Left colon (tissue), 2 donors: ENCODE results near the gene CIAO3. TPM values are rescaled to one million over a fixed set of nuclear protein-coding genes. Genes with fewer than 3 reads are reported as not detected.
"Not testable (repeated sequence)": the region's sequence is repeated elsewhere in the genome, so short reads cannot be mapped to it uniquely, and the experiment has no call there.

Experiments
- ATAC-seq: fragments of 200-7000 bp; cut with Tn5 transposase; one replicate; pipeline ENCODE4 v1.9.1; 2020; ENCODE audit warnings: mild to moderate bottlenecking, moderate library complexity
- DNase-seq, 2 donors: peaks; one replicate each; pipeline ENCODE4 v3.0.0-alpha.2; 2020
- intact Hi-C, 2 donors: fragments of 100-400 bp; cut with DNase I in 1 of 2; cut with micrococcal nuclease in 1 of 2; formaldehyde crosslinking; loops; one replicate each; pipeline versions ENCODE4 v1.11.2 to v1.14.0; 2022; cut with DNase I, micrococcal nuclease
- total RNA-seq, 2 donors: library from RNA; stranded (reverse); fragmentation: NEBNext Ultra II Directional; extraction: Animal tissue kit (Norgen Biotek cat#: 25700); gene quantifications; one replicate each; pipeline ENCODE4 v1.2.1, GENCODE V29; 2021
- donor health status: DM: no; HTN: no; CAD: no.
- donor health status: DM: yes; HTN: yes; CAD: no.

The CIAO3 gene
- total RNA-seq, 2 donors from 2014 or later, result 36.0 to 50.2 TPM

DNA sequence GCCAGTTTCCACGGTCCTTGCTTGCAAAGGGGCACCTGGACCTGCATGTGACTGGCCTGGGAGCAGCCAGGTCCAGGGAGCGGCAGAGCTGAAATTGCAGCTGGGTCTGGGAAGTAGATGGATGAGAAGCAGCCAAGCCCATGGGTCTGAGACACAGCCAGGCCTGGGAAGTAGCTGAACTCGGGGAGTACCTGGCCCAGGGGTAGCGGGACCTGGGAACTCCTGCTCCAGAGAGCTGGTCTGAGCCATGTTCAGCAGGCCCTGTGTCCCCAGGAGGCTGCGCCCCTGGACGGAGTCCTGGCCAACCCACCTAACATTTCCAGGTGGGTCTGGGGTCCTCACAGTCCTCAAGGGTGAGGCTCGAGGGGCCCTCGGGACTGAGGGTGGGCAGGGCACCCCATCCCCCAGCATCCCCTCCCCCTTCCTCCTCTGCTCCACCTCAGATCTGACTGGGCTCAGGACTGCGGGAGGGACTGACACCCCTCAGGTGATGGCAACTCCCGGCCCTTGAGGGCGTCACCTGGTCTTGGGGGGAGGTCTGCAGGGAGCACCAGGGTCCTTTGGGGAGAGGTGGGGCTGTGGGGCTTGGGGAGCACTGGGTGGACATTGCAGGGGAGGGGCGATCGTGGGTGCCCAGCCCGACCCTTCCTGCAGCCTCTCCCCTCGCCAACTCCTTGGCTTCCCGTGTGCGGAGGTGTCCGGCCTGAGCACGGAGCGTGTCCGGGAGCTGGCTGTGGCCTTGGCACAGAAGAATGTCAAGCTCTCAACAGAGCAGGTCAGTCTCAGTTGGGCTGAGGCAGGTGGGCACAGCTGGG is 22.8 kb upstream of the CIAO3 start:
- no peak for ATAC-seq
- intact Hi-C loops, result no loop called here
- no peak for DNase-seq

DNA sequence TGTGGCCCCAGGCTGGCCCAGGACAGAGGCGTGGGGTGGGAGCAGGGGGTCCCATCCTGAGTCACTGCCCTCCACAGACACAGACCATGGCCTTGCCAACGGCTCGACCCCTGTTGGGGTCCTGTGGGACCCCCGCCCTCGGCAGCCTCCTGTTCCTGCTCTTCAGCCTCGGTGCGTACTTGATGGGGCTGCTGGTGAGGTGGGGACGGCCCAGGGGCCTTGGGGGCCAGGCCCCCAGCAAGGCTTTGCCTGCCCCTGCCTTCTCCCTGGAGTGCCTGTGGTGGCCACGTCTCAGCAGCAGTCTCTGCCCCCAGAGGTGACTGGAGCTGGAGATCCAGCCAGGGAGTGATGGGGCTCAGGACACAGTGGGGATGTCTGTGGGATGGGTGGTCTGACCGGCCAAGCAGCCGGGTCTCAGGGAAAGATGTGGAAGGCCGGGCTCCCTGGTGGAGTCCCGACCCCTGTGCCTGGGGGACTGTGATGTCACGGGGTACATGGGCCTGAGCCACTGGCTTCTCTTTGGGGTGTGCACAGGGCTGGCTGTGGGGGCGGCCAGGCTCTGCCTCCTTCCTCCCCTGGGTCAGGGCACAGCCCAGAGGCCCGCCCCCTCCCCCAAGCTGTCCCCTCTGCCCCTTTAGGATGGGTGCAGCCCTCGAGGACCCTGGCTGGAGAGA is 21.9 kb upstream of the CIAO3 start:
- no peak for DNase-seq
- intact Hi-C loops, result no loop called here
- no peak for ATAC-seq

GRCh38 chr16:761625-762513 is 21.1 kb upstream of the CIAO3 start:
- DNase-seq (no peak), ATAC-seq (peak; percentile 55)
- intact Hi-C loops, result no loop called here

GRCh38 chr16:760545-761343 is 19.9 kb upstream of the CIAO3 start, which contains the start of gene MSLN:
TSS of gene MSLN (plus strand) at chr16:760734. CDS start at chr16:762681, 1,947 bp downstream.
- intact Hi-C loops, result no loop called here
- ATAC-seq (peak; percentile 59), DNase-seq (peak in 1 of 2 donors; percentile 23)

DNA sequence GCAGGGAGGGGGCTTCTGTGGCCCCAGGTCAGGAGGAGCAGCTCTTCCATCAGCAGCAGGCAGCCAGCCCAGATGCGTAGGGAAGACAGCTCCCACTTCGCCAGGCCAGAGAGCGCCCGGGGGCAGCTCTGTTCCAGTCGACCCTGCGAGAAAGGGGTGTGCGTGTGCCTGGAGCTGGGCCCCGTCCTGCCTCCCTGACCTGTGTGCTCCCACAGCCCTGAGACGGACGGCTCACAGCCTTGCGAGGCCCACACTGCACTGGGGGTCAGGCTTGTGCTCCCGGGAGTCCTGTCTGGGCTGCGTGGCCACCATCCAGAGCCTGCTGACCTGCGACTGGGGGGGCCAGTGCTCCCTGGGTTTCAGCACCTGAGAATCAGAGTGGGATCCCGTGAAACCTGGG is 19.3 kb upstream of the CIAO3 start:
- no peak for ATAC-seq
- intact Hi-C loops, result no loop called here
- DNase-seq, result no peak

- intact Hi-C loops, result loop anchor here in 1 of 2 donors (10.0 kb wide), 1 partner anchor 55 kb away; the partner anchor contains the start of gene FBXL16
- DNase-seq, result no peak
- ATAC-seq, result peak; percentile 30
Observed at GRCh38 chr16:759110-759910, 18.5 kb upstream of the CIAO3 start.

GRCh38 chr16:756428-756827 is 15.6 kb upstream of the CIAO3 start:
- intact Hi-C loops, result loop anchor here in 1 of 2 donors (10.0 kb wide), 1 partner anchor 52 kb away; the partner anchor contains the start of gene FBXL16
- DNase-seq (no peak), ATAC-seq (no peak)

- intact Hi-C loops, result loop anchor here in 1 of 2 donors (10.0 kb wide), 1 partner anchor 50 kb away; the partner anchor contains the start of gene FBXL16
- DNase-seq (no peak), ATAC-seq (peak; percentile 55)
Observed at GRCh38 chr16:754656-755055, 13.9 kb upstream of the CIAO3 start.

- not testable (repeated sequence) for DNase-seq
- intact Hi-C loops, result loop anchor here in 1 of 2 donors (10.0 kb wide), 1 partner anchor 49 kb away; the partner anchor contains the start of gene FBXL16
Observed at GRCh38 chr16:754121-754607, 13.4 kb upstream of the CIAO3 start.

DNA sequence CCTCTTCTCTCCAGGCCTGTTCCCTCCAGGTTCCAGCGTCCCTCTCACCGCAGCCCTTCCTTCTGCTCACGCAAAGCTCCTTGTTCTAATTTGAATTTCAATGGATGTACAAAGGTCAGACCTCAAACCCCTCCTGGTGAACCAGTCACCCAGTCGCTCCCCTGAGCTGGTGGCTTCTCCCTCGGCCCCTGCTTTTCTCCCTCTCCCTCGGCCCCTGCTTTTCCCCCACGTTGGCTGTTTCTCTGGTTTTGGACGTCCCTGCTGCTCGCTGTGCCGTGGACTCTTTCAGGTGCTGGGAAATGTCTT is 11.2 kb upstream of the CIAO3 start:
- ATAC-seq, result no peak
- intact Hi-C loops, result loop anchor here in 1 of 2 donors (10.0 kb wide), 1 partner anchor 47 kb away; the partner anchor contains the start of gene FBXL16

More at GRCh38 chr16:754121-754607, 13.4 kb upstream of the CIAO3 start:
- not testable (repeated sequence) for ATAC-seq

DNA sequence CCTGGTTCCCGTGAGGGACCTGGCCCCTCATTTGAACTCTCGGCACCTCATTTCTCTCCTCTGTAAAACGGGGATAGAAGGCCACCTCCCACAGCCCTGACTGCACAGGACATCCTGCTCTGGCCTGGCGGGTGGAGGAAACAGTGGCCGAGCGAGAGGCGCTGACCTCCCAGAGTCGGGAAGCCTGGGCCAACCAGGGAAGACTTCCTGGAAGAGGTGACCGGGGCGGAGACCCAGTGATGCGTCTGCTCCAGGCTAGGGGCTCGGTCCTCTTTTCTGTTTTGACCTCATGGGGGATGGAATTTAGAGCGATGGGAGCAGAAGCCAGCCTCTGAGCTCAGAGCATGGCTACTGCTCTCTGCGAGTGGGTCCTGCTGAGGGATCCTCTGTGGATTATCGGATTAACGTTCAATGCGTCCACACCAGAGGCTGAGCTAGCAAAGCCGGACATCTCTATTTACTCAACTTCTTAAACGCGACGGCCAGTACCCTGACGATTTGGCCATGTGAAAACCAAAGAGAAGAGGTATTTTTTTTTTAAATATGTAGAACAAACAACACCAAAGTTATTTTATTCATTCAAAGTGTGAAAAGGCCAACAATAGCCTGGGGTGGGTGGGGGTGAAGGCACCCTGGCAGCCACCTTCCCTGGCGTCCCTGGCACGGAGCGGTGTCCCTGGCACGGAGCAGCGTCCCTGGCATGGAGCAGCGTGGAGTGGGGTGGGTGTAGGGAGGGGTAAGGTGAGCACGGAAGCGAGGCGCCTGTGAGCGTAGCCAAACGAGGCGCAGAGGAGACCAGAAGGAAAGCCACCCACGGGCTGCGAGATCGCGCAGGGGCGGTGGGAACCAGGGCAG is 10.6 kb upstream of the CIAO3 start:
- intact Hi-C loops, result loop anchor here in 1 of 2 donors (10.0 kb wide), 1 partner anchor 47 kb away; the partner anchor contains the start of gene FBXL16
- ATAC-seq (no peak), DNase-seq (no peak)

More for the DNA sequence above, 11.2 kb upstream of the CIAO3 start:
- DNase-seq, result no peak

DNA sequence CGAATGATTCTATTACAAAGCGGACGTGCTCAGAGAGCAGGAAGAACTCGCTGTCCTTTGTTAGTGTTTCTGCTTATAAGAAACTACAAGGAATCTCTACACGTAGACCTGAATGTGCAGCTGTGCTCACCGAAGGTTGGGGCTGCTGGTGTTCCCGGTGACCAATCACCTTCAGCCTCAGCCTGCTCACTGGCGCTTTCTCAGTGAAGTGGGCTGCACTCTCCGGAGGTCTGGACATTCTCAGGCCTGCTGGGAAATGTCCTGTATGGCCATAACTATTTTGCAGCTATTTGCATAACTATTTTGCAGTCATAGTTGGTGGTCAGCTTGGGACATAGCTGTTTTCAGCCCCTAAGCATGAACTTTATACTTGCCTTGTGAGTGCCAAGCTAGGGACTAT is 9.7 kb upstream of the CIAO3 start:
- intact Hi-C loops, result loop anchor here in 1 of 2 donors (10.0 kb wide), 1 partner anchor 46 kb away; the partner anchor contains the start of gene FBXL16
- DNase-seq (no peak), ATAC-seq (no peak)

GRCh38 chr16:749010-749409 is 8.2 kb upstream of the CIAO3 start:
- ATAC-seq (no peak), DNase-seq (no peak)
- intact Hi-C loops, result no loop called here

GRCh38 chr16:747978-748746 is 7.4 kb upstream of the CIAO3 start:
- peak; percentile 23 for ATAC-seq
- intact Hi-C loops, result no loop called here
- no peak for DNase-seq

DNA sequence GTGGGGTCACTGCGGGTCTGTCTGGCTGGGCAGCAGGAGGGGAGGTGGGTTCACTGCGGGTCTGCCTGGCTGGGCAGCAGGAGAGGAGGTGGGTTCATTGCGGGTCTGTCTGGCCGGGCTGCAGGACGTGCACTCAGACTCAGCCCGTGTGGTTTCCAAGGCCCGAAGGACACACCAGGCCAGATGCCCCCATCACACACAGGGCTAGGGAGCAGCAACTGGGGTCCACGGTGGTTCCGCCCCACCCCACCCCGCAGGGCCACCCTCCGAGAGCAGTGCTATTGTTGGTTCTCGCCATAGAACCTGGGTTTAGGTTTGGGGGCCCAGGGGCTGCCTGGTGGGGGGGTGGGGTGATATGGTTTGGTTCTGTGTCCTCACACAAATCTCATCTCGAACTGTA is 5.8 kb upstream of the CIAO3 start:
- intact Hi-C loops, result no loop called here
- no peak for ATAC-seq
- no peak for DNase-seq
